Left hindlimb (tissue), 1 donor: ENCODE results near the gene ZNF283.

ENCODE experiments used
- DNase-seq: peaks from one replicate; pipeline ENCODE4 v3.0.0-alpha.2; 2018

The ZNF283 gene

GRCh38 chr19:43872547-43873336, 45.6 kb downstream of the ZNF283 start:
- DNase-seq: no peak

DNA sequence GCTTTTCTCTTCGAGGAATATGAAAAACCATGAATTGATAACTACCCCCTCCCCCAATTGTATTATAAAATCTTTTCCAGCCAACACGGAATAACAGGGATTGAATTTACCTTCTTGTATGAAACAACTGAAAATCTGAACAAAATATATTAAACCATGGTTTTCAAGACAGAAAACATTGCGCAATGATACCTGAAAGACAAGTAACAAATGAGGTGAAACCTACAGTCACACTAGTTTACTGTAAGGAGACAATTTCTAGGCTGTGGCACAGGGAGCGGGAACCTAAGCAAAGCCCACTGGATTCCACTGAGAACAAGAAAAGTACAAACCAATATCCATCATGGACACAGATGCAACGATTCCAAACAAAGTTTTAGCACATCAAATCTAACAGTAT, 53.4 kb downstream of the ZNF283 start:
- DNase-seq: no peak

GRCh38 chr19:43883864-43884263, 56.7 kb downstream of the ZNF283 start, which contains the start of gene ZNF404:
Gene ZNF404, minus strand, starts transcription at chr19:43883964.
- no peak for DNase-seq

DNA sequence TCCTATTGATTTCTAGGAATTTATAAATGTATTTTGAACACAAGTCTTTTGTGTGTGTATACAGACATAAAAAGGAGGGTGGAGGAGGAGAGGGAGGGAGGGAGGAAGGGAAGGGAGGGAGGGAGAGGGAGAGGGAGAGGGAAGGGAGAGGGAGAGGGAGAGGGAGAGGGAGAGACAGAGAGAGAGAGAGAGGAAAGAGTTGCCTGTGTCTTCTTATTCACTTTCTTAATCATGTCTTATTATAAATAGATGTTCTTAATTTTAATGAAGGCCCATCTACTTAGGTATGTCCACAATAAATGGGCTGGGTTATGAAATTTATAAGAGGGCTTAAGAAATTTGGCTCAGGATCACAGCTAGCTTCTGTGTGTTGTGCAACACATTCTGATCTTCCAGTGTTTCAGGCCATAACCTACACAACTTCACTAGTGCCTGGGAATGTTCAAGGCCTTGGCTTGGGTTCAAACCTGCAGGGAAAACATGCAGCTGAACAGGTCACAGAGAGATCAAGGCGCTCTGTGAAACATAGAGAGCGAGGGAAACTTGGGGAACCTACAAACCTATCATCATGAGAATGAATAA, 68.7 kb downstream of the ZNF283 start:
- no peak for DNase-seq
